ENCODE results near the gene CXCL16. TPM values are rescaled to one million over a fixed set of nuclear protein-coding genes. Genes with fewer than 3 reads are reported as not detected.

Gene CXCL16
- total RNA-seq, 6 experiments from 2014 or later, result 13.3 to 69.6 (median 31.3) TPM

- TF ChIP-seq CTCF (IDR thresholded peaks at IDR 0.05), result no peak
- TF ChIP-seq POLR2A (IDR thresholded peaks at IDR 0.05), result no peak
- Histone ChIP-seq H3K4me1 (no peaks in the 10 kb centered on the region), H3K9me3 (no peaks in the 10 kb centered on the region), H3K36me3 (no peaks in the 10 kb centered on the region), H3K4me3 (no peak overlapping the region), H3K27me3 (no peaks in the 10 kb centered on the region), H3K27ac (no peak overlapping the region)
- ATAC-seq (no peak), DNase-seq (no peak)
- no CpG with 5 or more reads among the region's 8 CpGs for WGBS (ENCODE audit: insufficient coverage, low coverage, low lambda C conversion rate, missing lambda C conversion rate)
- intact Hi-C loops (cut with DNase I), result no loop called here
Observed at GRCh38 chr17:4743216-4743615, 3.5 kb upstream of the CXCL16 start.

GRCh38 chr17:4742629-4743028 lies 2.9 kb upstream of the CXCL16 start:
- no peak for TF ChIP-seq POLR2A (IDR thresholded peaks at IDR 0.05)
- TF ChIP-seq CTCF (IDR thresholded peaks at IDR 0.05), result no peak
- Histone ChIP-seq H3K9me3 (no peaks in the 10 kb centered on the region), H3K4me1 (no peaks in the 10 kb centered on the region), H3K27me3 (no peaks in the 10 kb centered on the region), H3K4me3 (no peak overlapping the region), H3K36me3 (no peaks in the 10 kb centered on the region), H3K27ac (no peak overlapping the region)
- ATAC-seq, result no peak
- no peak for DNase-seq
- WGBS (ENCODE audit: insufficient coverage, low coverage, low lambda C conversion rate, missing lambda C conversion rate), result 76% methylated on average over 4 of the region's 10 CpGs
- intact Hi-C loops (cut with DNase I), result no loop called here

GRCh38 chr17:4742133-4742532 lies 2.4 kb upstream of the CXCL16 start:
- Histone ChIP-seq H3K4me1 (no peaks in the 10 kb centered on the region), H3K27ac (no peak overlapping the region), H3K36me3 (no peaks in the 10 kb centered on the region), H3K4me3 (no peak overlapping the region), H3K27me3 (no peaks in the 10 kb centered on the region), H3K9me3 (no peaks in the 10 kb centered on the region)
- 86% methylated on average over 2 of the region's 9 CpGs for WGBS (ENCODE audit: insufficient coverage, low coverage, low lambda C conversion rate, missing lambda C conversion rate)
- ATAC-seq (no peak), DNase-seq (no peak)
- intact Hi-C loops (cut with DNase I), result no loop called here
- no peak for TF ChIP-seq POLR2A (IDR thresholded peaks at IDR 0.05)
- no peak for TF ChIP-seq CTCF (IDR thresholded peaks at IDR 0.05)

GRCh38 chr17:4741544-4741943 lies 1.8 kb upstream of the CXCL16 start:
- TF ChIP-seq POLR2A (IDR thresholded peaks at IDR 0.05) (no peak), CTCF (IDR thresholded peaks at IDR 0.05) (no peak)
- no peak for ATAC-seq
- DNase-seq, result no peak

GRCh38 chr17:4740584-4740983 lies 856 bp upstream of the CXCL16 start:
- H3K4me3 ChIP-seq, result no peak overlapping the region
- no peaks in the 10 kb centered on the region for H3K27me3 ChIP-seq
- TF ChIP-seq POLR2A (IDR thresholded peaks at IDR 0.05) (no peak), CTCF (IDR thresholded peaks at IDR 0.05) (no peak)
- WGBS (ENCODE audit: insufficient coverage, low coverage, low lambda C conversion rate, missing lambda C conversion rate), result 100% methylated on average over 6 of the region's 8 CpGs
- no peak for ATAC-seq
- no peak overlapping the region for H3K27ac ChIP-seq
- H3K9me3 ChIP-seq, result no peaks in the 10 kb centered on the region
- intact Hi-C loops (cut with DNase I), result no loop called here
- DNase-seq, result no peak
- no peaks in the 10 kb centered on the region for H3K36me3 ChIP-seq
- peaks cover 0 to 1% (median 0%) of the 10 kb centered on the region in 4 donors for H3K4me1 ChIP-seq

More at GRCh38 chr17:4741544-4741943, 1.8 kb upstream of the CXCL16 start:
- no peaks in the 10 kb centered on the region for H3K9me3 ChIP-seq
- no peaks in the 10 kb centered on the region for H3K27me3 ChIP-seq
- no peak overlapping the region for H3K27ac ChIP-seq
- intact Hi-C loops (cut with DNase I), result no loop called here
- H3K4me1 ChIP-seq, result no peaks in the 10 kb centered on the region
- WGBS (ENCODE audit: insufficient coverage, low coverage, low lambda C conversion rate, missing lambda C conversion rate), result 100% methylated on average over 4 of the region's 8 CpGs
- H3K36me3 ChIP-seq, result no peaks in the 10 kb centered on the region
- H3K4me3 ChIP-seq, result no peak overlapping the region

Data from right lobe of liver (tissue), 6 donors.